HEK293 (cell line): ENCODE results near the gene MEFV.

Source experiments
- CTCF ChIA-PET: fragments of 350-600 bp; formaldehyde crosslinking; extraction: SDS; loops from one replicate; lab custom pipeline; 2021; ENCODE audit warnings: antibody characterized with exemption; lab: Yijun Ruan, JAX
- POLR2A ChIA-PET: fragments of 300-600 bp; formaldehyde crosslinking; extraction: SDS; loops from one replicate; lab custom pipeline; 2020; ENCODE audit warnings: antibody characterized with exemption, inconsistent platforms; lab: Yijun Ruan, JAX
- H3K27ac ChIP-seq: fragments of 200-500 bp; sonication (Bioruptor generic); 2 replicates; pipeline ENCODE4 v1.5.1; 2014; ENCODE audit warnings: low read depth, low read length, control low read depth, inconsistent platforms; ENCODE audit errors: extremely low read depth
- H3K36me3 ChIP-seq, 2 experiments: fragments of 200-500 bp in 1 of 2; sonication (Bioruptor generic) in 1 of 2; 1 replicate in 1 of 2; 2 replicates in 1 of 2; pipeline ENCODE4 v1.5.1; 2014 to 2017; ENCODE audit warnings: inconsistent platforms in 2 of 2, low read length in 2 of 2; ENCODE audit not compliant: control insufficient read depth in 2 of 2, insufficient read depth in 1 of 2
- H3K4me1 ChIP-seq: fragments of 200-500 bp; sonication (Bioruptor generic); 2 replicates; pipeline ENCODE4 v1.5.1; 2014; ENCODE audit warnings: mild to moderate bottlenecking, low read length, inconsistent platforms; ENCODE audit not compliant: control insufficient read depth, insufficient read depth
- H3K4me3 ChIP-seq: 2 replicates; pipeline ENCODE4 v1.5.1; 2011; ENCODE audit warnings: low read depth, mild to moderate bottlenecking, control low read depth, low read length, moderate library complexity
- H3K9me3 ChIP-seq: fragments of 200-500 bp; sonication (Bioruptor generic); 2 replicates; pipeline ENCODE4 v1.5.1; 2014; ENCODE audit warnings: low read depth, low read length, inconsistent platforms; ENCODE audit not compliant: control insufficient read depth, insufficient read depth
- REST ChIP-seq: fragments of 450-650 bp; formaldehyde crosslinking; IDR thresholded peaks from 2 replicates; pipeline ENCODE4 v1.5.1; 2016; ENCODE audit warnings: missing biosample characterization, missing genetic modification characterization
- SCRT2 ChIP-seq: fragments of 450-650 bp; formaldehyde crosslinking; IDR thresholded peaks from 2 replicates; pipeline ENCODE4 v1.5.1; 2016; ENCODE audit warnings: missing biosample characterization, missing genetic modification characterization
- ZFP3 ChIP-seq: fragments of 450-650 bp; formaldehyde crosslinking; IDR thresholded peaks from 2 replicates; pipeline ENCODE4 v1.5.1; 2016; ENCODE audit warnings: low read depth, missing biosample characterization, missing genetic modification characterization
- ZNF112 ChIP-seq: fragments of 450-650 bp; formaldehyde crosslinking; IDR thresholded peaks from 2 replicates; pipeline ENCODE4 v1.5.0; 2017; ENCODE audit warnings: missing biosample characterization, missing genetic modification characterization
- ZNF157 ChIP-seq: fragments of 450-650 bp; formaldehyde crosslinking; IDR thresholded peaks from 2 replicates; pipeline ENCODE4 v1.5.1; 2016; ENCODE audit warnings: missing biosample characterization, missing genetic modification characterization
- ZNF202 ChIP-seq: fragments of 450-650 bp; formaldehyde crosslinking; IDR thresholded peaks from 2 replicates; pipeline ENCODE4 v1.5.1; 2016; ENCODE audit warnings: missing biosample characterization, missing genetic modification characterization, borderline replicate concordance
- ZNF211 ChIP-seq: fragments of 450-650 bp; formaldehyde crosslinking; IDR thresholded peaks from 2 replicates; pipeline ENCODE4 v1.5.1; 2016; ENCODE audit warnings: low read depth, missing biosample characterization, missing genetic modification characterization
- ZNF223 ChIP-seq: fragments of 450-650 bp; formaldehyde crosslinking; IDR thresholded peaks from 2 replicates; pipeline ENCODE4 v1.5.1; 2016; ENCODE audit warnings: missing biosample characterization, missing genetic modification characterization
- ZNF391 ChIP-seq: fragments of 450-650 bp; formaldehyde crosslinking; IDR thresholded peaks from 2 replicates; pipeline ENCODE4 v1.5.1; 2016; ENCODE audit warnings: low read depth, missing biosample characterization, missing genetic modification characterization, borderline replicate concordance
- ZNF433 ChIP-seq: fragments of 450-650 bp; formaldehyde crosslinking; IDR thresholded peaks from 2 replicates; pipeline ENCODE4 v1.5.1; 2016; ENCODE audit warnings: missing biosample characterization, missing genetic modification characterization, low read depth
- ZNF692 ChIP-seq: fragments of 450-650 bp; formaldehyde crosslinking; IDR thresholded peaks from 2 replicates; pipeline ENCODE4 v1.5.1; 2016; ENCODE audit warnings: missing biosample characterization, missing genetic modification characterization
- ZNF791 ChIP-seq: fragments of 450-650 bp; formaldehyde crosslinking; IDR thresholded peaks from 2 replicates; pipeline ENCODE4 v1.5.1; 2016; ENCODE audit warnings: missing biosample characterization, missing genetic modification characterization
- ZSCAN4 ChIP-seq: fragments of 450-650 bp; formaldehyde crosslinking; IDR thresholded peaks from 2 replicates; pipeline ENCODE4 v1.5.1; 2017; ENCODE audit warnings: missing biosample characterization, missing genetic modification characterization
- TF ChIP-seq, protein P1 (sequence below): fragments of 450-650 bp; formaldehyde crosslinking; conservative IDR thresholded peaks from 2 replicates; pipeline ENCODE4 v1.5.1; 2016; ENCODE audit warnings: low read depth, missing biosample characterization, missing genetic modification characterization
- TF ChIP-seq, protein P2 (sequence below): fragments of 450-650 bp; formaldehyde crosslinking; IDR thresholded peaks from 2 replicates; pipeline ENCODE4 v1.5.1; 2016; ENCODE audit warnings: missing biosample characterization, missing genetic modification characterization
- TF ChIP-seq, protein P3 (sequence below): fragments of 450-650 bp; formaldehyde crosslinking; IDR thresholded peaks from 2 replicates; pipeline ENCODE4 v1.5.1; 2016; ENCODE audit warnings: missing biosample characterization, missing genetic modification characterization

Gene MEFV

GRCh38 chr16:3295783-3296182 lies 39.4 kb upstream of the MEFV start:
- Histone ChIP-seq H3K4me3 (no peak overlapping the region), H3K9me3 (no peaks in the 10 kb centered on the region; the same call in 1 of the 2 replicates), H3K36me3 (peaks cover 3 to 54% of the 10 kb centered on the region in 2 experiments; a peak in 1 of 3 replicates), H3K4me1 (no peaks in the 10 kb centered on the region), H3K27ac (no peak overlapping the region)
- ChIA-PET POLR2A (interaction anchor here (1.3 kb wide), 1 partner anchor 13 kb away, joined by 3 read pairs; no protein-coding TSS in a partner anchor), CTCF (interaction anchor here (1.0 kb wide), 1 partner anchor 12 kb away, joined by 3 read pairs; no protein-coding TSS in a partner anchor)
- TF ChIP-seq ZNF433 (no peak), ZNF157 (tag by site-specific recombination) (no peak), SCRT2 (tag by site-specific recombination) (no peak), ZNF692 (tag by site-specific recombination) (no peak), ZFP3 (tag by site-specific recombination) (no peak), REST (tag by site-specific recombination) (no peak), ZNF112 (no peak), ZNF211 (no peak), ZNF223 (tag by site-specific recombination) (no peak), ZSCAN4 (tag by site-specific recombination) (no peak), ZNF391 (no peak), ZNF791 (tag by site-specific recombination) (no peak), ZNF202 (tag by site-specific recombination) (no peak)
- TF ChIP-seq, protein P1, sequence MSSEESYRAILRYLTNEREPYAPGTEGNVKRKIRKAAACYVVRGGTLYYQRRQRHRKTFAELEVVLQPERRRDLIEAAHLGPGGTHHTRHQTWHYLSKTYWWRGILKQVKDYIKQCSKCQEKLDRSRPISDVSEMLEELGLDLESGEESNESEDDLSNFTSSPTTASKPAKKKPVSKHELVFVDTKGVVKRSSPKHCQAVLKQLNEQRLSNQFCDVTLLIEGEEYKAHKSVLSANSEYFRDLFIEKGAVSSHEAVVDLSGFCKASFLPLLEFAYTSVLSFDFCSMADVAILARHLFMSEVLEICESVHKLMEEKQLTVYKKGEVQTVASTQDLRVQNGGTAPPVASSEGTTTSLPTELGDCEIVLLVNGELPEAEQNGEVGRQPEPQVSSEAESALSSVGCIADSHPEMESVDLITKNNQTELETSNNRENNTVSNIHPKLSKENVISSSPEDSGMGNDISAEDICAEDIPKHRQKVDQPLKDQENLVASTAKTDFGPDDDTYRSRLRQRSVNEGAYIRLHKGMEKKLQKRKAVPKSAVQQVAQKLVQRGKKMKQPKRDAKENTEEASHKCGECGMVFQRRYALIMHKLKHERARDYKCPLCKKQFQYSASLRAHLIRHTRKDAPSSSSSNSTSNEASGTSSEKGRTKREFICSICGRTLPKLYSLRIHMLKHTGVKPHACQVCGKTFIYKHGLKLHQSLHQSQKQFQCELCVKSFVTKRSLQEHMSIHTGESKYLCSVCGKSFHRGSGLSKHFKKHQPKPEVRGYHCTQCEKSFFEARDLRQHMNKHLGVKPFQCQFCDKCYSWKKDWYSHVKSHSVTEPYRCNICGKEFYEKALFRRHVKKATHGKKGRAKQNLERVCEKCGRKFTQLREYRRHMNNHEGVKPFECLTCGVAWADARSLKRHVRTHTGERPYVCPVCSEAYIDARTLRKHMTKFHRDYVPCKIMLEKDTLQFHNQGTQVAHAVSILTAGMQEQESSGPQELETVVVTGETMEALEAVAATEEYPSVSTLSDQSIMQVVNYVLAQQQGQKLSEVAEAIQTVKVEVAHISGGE (tag by site-specific recombination) = no peak
- TF ChIP-seq, protein P2, sequence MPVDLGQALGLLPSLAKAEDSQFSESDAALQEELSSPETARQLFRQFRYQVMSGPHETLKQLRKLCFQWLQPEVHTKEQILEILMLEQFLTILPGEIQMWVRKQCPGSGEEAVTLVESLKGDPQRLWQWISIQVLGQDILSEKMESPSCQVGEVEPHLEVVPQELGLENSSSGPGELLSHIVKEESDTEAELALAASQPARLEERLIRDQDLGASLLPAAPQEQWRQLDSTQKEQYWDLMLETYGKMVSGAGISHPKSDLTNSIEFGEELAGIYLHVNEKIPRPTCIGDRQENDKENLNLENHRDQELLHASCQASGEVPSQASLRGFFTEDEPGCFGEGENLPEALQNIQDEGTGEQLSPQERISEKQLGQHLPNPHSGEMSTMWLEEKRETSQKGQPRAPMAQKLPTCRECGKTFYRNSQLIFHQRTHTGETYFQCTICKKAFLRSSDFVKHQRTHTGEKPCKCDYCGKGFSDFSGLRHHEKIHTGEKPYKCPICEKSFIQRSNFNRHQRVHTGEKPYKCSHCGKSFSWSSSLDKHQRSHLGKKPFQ (tag by site-specific recombination) = no peak
- TF ChIP-seq, protein P3, sequence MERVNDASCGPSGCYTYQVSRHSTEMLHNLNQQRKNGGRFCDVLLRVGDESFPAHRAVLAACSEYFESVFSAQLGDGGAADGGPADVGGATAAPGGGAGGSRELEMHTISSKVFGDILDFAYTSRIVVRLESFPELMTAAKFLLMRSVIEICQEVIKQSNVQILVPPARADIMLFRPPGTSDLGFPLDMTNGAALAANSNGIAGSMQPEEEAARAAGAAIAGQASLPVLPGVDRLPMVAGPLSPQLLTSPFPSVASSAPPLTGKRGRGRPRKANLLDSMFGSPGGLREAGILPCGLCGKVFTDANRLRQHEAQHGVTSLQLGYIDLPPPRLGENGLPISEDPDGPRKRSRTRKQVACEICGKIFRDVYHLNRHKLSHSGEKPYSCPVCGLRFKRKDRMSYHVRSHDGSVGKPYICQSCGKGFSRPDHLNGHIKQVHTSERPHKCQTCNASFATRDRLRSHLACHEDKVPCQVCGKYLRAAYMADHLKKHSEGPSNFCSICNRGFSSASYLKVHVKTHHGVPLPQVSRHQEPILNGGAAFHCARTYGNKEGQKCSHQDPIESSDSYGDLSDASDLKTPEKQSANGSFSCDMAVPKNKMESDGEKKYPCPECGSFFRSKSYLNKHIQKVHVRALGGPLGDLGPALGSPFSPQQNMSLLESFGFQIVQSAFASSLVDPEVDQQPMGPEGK (tag by site-specific recombination) = no peak
